HL-60/S4 treated with phorbol 12-myristate 13-acetate at 8.2 ng/mL for 4 days and 3 days (cell line): ENCODE data around the gene BRME1.
"Not testable (repeated sequence)": the region's sequence is repeated elsewhere in the genome, so short reads cannot be mapped to it uniquely, and the experiment has no call there.

Experiments
- in situ Hi-C: fragments of 300-500 bp; cut with MboI; formaldehyde crosslinking; loops from 2 replicates; pipeline ENCODE4 v1.15.0; 2022; ENCODE audit warnings: low sequenced_read_pairs

Gene BRME1

DNA sequence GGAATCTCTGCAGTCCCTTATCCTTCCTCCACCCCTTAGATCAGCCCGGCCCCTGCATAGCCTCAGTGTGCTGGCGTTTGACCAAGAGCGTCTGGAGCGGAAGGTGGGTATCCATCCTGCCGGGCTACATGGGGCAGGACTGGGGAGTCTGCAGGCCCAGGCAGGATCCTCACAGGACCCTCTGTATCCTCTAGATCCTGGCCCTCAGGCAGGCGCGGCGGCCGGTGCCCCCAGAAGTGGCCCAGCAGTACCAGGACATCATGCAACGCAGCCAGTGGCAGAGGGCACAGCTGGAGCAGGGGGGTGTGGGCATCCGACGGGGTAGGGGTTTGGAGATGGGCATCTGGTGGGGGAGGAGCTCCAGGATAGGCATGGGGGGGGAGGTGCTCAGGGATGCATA, 23.4 kb upstream of the BRME1 start:
- in situ Hi-C loops = no loop called here

DNA sequence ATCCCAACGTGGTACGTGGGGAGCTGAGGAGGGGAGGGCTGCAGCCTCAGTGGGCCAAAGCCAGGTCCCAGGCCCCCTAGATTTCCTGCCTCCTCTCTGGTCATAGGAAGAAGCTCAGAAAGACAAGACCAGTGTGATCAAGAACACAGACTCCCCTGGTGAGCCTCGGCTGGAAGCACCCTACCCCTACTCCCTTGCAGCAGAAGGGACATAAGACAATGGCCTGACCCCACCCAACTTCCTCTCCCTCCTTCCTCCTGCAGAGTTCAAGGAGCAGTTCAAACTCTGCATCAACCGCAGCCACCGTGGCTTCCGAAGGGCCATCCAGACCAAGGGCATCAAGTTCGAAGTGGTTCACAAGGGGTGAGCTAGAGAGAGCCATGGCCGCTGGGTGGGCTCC, 20.8 kb upstream of the BRME1 start:
- in situ Hi-C loops = no loop called here

DNA sequence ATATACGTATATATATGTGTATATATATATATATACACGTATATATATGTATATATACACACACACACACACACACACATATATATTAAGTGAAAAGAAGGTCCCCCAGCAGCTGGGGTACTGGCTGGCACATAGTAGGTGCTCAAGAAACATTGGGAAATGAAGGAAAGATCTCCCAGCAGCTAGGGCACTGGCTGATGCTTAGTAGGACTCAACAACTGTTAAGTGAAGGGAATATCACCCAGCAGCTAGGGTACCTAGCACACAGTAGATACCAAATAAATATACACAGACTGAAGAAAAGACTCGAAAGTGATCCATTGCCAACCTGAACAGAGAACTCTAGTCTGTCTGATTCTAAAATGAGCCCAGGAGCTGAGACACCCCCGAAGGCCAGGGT, 20.1 kb upstream of the BRME1 start:
- in situ Hi-C loops = no loop called here

DNA sequence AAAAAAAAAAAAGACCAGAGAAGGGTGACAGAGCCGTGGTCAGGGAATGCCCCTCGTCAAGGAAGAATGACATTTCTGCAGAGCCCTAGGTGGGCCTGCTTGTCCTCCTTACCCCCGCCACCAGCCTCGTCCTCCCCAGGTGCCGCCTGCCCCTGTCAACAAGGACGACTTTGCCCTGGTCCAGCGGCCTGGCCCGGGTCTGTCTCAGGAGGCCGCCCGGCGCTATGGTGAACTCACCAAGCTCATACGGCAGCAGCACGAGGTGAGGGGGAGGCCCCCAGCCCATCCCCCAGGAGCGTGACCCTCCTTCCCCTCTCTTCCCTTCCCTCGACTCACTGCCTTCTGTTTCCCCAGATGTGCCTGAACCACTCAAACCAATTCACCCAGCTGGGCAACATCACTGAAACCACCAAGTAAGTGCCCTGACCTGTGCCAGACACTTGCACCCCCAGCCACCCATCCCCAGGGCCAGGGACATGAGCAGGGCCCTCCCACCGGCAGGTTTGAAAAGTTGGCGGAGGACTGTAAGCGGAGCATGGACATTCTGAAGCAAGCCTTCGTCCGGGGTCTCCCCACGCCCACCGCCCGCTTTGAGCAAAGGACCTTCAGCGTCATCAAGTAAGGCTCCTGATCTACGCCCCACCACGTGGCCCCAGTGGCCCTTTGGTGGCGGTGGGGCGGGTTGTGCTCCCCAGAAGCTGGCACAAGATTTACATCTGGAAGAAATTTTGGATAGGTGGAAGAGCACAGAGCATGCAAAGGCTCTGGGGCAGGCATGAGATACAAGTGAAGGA, 17.5 kb upstream of the BRME1 start:
- in situ Hi-C loops = no loop called here

DNA sequence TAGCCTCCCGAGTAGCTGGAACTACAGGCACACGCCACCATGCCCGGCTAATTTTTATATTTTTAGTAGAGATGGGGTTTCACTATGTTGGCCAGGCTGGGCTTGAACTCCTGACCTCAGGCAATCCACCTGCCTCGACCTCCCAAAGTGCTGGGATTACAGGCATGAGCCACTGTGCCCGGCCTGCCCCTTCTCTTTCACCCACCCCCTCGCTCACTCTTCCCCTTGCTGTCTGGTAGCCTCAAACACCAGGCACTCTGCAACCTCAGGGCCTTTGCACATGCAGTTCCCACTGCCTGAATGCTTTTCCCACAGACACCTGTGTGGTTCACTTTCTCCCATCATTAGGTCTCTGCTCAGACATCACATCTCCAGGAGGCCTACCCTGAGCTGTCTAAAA, 16.2 kb upstream of the BRME1 start:
- in situ Hi-C loops = not testable (repeated sequence)

DNA sequence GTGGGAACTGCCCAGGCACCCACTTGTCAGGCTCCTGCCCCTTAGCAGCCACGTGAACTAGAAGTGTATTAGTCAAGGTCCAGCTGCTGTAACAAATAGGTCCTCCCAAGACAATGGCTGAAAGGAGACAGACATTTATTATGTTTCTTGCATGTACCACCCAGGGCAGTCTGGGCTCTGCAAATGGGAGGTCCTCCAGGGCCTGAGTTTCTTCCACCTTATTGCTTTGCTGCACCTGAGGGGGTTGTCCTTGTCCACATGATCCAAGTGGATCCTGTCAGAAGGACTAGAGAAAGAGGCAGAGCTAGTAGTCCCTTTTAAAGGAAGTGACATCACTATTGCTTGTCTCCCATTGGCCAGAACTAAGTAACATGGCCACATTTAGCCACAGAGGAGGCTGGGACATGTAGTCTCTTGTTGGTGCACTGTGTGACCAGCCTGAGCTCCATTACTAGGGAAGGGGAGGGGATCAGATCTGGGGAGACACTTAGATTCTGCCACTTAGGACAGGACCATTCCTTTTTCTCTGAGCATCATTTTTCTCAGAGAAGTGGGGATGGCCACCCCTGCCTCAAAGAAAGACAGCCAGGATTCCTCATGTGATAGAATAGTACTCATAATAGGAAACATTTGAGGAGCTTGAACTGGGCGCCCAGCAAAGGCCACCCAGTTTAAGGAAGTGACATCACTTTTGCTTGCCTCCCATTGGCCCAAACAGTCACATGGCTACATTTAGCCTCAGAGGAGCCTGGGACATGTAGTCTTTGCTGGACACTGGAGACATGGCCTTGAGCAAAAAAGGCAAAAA, 15.2 kb upstream of the BRME1 start:
- in situ Hi-C loops = no loop called here

DNA sequence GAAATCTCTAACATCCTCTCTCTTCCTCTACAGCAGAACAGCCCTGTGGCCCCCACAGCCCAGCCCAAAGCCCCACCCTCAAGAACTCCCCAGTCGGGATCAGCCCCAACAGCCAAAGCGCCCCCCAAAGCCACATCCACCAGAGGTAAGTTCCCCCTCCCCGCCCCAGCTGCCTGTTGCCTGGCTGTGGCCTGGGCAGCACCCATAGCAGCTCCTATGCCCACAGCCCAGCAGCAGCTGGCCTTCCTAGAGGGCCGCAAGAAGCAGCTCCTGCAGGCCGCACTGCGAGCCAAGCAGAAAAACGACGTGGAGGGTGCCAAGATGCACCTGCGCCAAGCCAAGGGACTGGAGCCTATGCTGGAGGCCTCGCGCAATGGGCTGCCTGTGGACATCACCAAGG, 14.6 kb upstream of the BRME1 start:
- in situ Hi-C loops = no loop called here

DNA sequence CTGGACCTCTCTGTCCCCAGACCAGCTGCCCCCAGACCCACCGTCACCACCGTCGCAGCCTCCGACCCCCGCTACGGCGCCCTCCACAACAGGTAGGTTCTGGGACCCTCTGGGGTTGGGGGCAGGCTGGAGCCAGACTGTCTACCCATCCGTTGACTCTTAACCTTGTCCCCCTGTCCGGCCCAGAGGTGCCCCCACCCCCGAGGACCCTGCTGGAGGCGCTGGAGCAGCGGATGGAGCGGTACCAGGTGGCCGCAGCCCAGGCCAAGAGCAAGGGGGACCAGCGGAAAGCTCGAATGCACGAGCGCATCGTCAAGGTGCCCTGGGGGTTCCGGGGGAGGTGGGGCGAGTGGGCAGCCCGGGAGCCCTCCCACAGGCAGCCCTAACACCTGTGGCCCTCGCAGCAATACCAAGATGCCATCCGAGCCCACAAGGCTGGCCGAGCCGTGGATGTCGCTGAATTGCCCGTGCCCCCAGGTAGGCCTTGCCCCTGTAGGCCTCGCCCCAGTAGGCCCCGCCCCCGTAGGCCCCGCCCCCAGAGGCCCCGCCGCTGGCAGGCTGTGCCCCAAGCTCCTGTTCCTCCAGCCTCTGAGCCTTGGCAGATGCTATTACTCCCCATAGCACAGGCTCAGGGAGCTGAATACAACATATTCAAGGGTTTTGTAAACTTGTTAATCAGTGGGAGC, 13.0 kb upstream of the BRME1 start:
- in situ Hi-C loops = no loop called here

DNA sequence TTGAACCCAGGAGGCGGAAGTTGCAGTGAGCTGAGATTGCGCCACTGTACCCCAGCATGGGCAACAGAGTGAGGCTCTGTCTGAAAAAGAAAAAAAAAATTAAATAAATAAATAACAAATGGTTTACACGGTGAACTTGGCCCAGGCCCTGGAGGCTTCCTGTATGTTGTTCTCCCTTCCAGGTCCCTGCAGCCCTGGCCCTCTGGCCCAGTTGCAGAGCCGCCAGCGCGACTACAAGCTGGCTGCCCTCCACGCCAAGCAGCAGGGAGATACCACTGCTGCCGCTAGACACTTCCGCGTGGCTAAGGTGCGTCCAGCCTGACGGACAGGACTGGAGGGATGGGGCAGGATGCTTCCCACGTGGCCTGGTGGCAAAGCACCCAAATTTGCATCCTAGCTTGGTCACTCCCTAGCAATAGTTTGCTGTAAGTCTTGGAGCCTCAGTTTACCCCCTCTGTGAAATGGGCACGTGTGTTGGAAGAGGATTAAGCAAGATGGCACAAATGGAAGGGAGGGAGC, 12.0 kb upstream of the BRME1 start:
- in situ Hi-C loops = no loop called here

DNA sequence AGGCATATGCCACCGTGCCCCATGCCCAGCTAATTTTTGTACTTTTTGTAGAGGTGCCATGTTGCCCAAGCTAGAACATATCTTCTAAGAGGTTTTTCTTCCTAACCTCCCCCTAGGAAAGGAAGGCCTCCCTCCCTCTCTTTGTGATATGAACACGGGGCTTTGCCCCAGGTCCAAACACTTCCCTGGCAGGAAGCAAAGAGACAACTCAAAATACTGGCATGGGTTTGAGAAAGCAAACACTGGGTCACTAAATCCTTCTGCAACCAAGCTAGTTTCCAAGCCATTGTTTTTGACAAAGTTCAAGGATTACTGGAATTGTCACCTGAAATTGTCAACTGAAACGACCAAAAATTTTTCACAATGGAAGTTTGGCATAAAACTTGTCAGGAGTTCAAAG, 8.9 kb upstream of the BRME1 start:
- in situ Hi-C loops = no loop called here

DNA sequence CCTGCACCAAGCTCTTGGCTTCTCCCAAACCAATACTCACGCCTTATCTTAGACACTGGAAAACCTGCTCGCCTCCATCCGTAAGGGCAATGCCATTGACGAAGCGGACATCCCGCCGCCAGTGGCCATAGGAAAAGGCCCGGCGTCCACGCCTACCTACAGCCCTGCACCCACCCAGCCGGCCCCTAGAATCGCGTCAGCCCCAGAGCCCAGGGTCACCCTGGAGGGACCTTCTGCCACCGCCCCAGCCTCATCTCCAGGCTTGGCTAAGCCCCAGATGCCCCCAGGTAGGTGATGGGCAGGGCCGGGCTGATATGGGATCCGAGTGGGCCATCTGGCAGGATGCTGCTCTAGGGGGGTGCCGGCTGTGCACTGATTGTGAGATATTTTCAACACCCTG, 7.4 kb upstream of the BRME1 start:
- in situ Hi-C loops = no loop called here

DNA sequence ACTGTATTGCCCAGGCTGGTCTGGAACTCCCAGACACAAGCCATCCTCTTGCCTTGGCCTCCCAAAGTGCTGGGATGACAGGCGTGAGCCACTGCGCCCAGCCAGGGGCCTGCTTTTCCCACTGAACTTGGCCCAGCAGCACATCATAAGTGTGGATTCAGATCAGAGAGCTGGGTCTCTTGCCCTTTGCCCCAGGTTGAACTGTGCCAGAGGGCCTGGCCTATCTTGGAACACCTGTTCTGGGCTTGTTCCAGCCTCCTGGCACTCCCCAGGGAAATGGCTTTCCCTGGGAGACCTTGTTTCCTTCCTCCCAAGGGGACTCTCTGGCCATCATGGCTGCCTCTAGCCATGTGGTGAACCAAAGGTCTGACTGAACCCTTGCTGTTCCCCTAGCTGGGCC, 3.5 kb upstream of the BRME1 start:
- in situ Hi-C loops = no loop called here

DNA sequence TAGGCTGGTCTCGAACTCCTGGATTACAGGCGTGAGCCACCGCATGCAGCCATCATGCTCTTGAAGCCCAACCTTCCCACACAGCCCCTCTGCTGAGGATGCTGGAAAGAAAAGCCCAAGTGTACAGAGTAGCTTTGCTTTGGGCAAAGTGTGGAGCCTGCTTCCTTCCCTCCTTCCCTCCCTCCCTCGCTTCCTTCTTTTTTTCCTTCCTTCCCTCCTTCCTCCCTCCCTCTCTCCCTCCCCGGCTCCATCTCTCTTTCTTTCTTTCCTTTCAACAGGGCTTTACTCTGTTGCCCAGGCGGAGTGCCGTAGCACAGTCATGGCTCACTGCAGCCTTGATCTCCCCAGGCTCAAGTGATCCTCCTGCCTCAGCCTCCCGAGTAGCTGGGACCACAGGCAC, 2.8 kb upstream of the BRME1 start:
- in situ Hi-C loops = no loop called here

DNA sequence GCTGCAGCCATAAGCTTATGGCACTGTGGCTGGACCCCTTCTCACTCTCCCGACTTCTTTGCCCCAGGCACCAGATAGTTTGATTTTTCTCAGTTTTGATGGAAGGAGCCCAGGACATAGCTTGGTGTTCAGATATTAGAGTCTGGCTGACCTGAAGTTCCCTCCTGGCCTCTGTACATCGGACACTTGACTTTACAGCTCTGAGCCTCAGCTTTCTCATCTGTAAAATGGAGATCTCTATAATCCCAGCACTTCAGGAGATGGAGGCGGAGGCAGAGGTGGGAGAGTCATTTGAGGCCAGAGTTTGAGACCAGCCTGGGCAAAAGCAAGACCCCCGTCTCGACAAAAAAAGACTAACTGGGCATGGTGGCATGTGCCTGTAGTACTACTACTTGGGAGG, 993 bp upstream of the BRME1 start:
- in situ Hi-C loops = no loop called here

DNA sequence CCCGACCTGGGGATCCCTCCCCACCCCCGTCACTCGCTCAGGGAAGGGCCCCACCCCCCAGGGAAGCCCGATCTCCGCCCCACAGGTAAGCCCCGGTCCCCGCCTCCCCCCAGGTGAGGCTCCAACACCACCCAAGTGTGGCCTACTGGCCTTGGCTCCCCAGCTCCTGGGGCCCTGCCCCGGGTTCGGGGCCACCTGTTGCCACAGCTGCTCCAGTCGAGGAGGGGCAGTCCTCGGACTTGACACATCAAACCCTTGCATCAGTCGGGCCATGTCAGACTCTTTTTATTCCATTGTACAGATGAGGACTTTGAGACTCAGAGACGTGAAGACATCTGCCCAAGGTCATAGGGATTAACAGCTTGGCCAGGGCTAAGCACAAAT, 596 bp upstream of the BRME1 start:
- in situ Hi-C loops = no loop called here

DNA sequence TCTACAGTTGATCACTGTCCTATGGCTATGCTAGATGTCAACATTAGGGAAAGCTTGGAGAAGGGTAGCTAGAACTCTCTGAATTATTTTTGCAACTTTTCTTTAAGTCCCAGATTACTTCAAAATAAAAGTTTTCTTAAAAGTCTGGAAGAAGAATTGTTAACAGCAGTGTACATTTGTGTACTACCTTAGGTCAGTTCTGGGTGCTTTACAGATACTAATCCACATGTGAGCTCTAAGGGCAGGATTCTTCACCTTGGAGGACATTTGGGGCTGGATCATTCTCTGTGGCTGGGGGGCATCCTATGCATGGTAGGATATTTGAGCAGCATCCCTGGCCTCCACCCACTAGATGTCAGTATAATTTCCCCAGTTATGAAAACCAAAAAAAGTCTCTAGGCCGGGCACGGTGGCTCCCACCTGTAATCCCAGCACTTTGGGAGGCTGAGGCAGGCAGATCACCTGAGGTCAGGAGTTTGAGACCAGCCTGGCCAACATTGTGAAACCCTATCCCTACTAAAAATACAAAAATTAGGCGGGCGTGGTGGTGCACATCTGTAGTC, 2.8 kb downstream of the BRME1 start:
- in situ Hi-C loops = no loop called here

DNA sequence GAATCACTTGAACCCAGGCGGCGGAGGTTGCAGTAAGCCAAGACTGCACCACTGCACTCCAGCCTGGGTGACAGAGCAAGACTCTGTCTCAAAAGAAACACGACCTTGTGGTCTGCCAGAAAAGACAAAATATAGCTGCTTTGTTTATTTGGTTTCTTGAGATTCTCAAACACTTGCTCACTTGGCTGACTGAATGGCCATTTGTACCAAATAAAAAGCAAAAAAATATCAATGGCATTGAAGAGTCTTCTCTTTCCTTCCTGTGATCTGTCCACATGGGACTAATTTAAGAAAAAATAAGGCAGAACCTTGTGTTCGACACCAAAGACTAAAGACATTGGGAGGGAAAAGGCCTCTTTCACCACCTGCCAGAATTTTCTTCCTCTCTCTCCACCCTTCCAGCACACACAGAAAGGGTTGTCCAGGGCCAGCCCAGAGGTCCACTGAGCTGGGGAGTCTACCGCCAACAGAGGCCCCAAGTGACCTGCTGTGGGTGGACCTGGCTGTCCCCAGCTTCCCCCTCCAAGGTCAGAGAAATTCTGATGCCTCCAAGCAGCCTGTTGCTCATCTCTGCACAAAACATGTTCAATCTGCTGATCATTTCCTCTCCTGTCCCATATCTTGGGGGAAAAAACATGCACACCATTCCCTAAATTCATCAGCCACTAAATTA, 5.9 kb downstream of the BRME1 start:
- in situ Hi-C loops = no loop called here

DNA sequence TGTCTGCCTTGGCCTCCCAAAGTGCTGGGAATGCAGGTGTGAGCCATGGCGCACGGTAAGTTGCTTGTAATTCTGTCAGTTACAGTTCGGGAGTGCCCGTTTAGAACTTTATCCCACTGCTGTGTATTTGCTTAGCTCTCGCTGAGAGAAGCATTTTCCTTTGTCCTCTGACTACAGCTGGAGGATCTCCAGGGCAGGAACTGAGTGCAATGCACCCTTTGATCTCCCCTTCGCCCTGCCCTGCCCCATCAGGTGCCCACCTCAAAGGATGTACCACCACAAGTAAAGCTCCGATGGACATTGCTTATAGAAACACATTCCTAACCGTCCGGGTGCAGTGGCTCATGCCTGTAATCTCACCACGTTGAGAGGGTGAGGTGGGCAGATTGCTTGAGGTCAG, 6.5 kb downstream of the BRME1 start:
- in situ Hi-C loops = no loop called here

DNA sequence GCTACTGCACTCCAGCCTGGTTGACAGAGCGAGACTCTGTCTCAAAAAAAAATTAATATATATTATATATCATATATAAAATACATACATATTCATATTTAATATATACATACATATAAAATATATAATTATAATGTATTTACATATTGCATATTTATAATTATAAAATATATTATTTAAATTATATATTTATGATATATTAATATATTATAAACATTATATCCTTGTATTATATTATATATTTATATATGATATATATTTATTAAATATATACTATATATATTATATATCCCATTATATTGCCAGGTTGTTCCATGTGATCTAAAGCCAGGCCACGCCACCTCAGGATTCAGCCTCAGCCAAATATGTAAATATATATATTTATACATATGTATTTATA, 9.7 kb downstream of the BRME1 start:
- in situ Hi-C loops = no loop called here

DNA sequence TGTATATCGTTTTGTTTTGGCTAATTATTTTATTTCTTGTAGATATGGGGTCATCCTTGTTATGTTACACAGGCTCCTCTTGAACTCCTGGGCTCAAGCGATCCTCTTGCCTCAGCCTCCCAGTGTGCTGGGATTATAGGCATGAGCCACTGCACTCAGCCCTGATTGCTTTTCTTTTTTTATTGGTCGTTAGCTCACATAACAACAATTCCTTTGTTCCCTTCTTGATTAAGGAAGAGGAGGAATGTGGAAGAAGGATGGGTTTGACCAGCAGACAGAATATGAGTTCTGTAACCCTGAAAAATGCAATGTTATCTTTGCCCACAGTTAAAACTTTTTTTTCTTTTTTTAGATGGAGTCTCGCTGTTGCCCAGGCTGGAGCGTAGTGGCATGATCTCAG, 11.4 kb downstream of the BRME1 start:
- in situ Hi-C loops = no loop called here

DNA sequence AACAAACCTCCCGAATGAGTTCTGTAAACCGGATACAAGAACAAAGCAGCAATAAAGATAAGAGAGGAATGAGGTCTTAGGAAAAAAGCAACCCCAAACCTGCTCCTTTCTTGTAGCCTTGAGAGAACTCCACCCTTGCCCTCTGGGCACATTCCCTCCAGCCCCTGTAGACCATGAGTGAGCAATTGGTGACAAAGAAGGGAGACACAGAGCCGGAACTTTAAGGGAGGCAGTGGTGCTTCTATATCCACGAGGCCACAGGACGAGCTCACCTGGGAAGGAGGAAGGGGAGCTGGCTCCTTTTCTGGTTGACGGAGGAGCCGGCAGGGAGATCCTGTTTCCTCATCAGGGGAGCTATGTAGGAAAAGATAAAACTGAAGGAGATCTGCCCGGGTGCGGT, 13.0 kb downstream of the BRME1 start:
- in situ Hi-C loops = no loop called here
